RWPE2 (cell line): ENCODE data around the gene WIZ.
"Not testable (repeated sequence)": the region's sequence is repeated elsewhere in the genome, so short reads cannot be mapped to it uniquely, and the experiment has no call there.

Experiments
- ATAC-seq: fragments of 200-7000 bp; cut with Tn5 transposase; 3 replicates; pipeline ENCODE4 v1.9.1; 2021; ENCODE audit warnings: low read depth
- DNase-seq: peaks from one replicate; pipeline ENCODE4 v3.0.0-alpha.2; 2020; ENCODE audit warnings: low spot score
- H3K27ac ChIP-seq: fragments of 450-650 bp; 2 replicates; pipeline ENCODE4 v1.5.1; 2017; ENCODE audit warnings: mild to moderate bottlenecking; ENCODE audit not compliant: poor library complexity, severe bottlenecking
- H3K27me3 ChIP-seq: fragments of 250-450 bp; sonication (Bioruptor Pico); 2 replicates; pipeline ENCODE4 v1.5.1; 2021; ENCODE audit warnings: mild to moderate bottlenecking, moderate library complexity; ENCODE audit not compliant: insufficient read depth, poor library complexity, severe bottlenecking
- H3K36me3 ChIP-seq: fragments of 250-450 bp; sonication (Bioruptor Pico); 2 replicates; pipeline ENCODE4 v1.5.1; 2020; ENCODE audit warnings: low read depth, mild to moderate bottlenecking, moderate library complexity
- H3K4me1 ChIP-seq: fragments of 250-450 bp; sonication (Bioruptor Pico); 2 replicates; pipeline ENCODE4 v1.5.1; 2021; ENCODE audit warnings: mild to moderate bottlenecking, moderate library complexity; ENCODE audit not compliant: insufficient read depth, poor library complexity, severe bottlenecking
- H3K4me3 ChIP-seq: fragments of 250-450 bp; sonication (Bioruptor Pico); 2 replicates; pipeline ENCODE4 v1.5.1; 2021; ENCODE audit warnings: mild to moderate bottlenecking, moderate library complexity; ENCODE audit not compliant: severe bottlenecking
- H3K9me3 ChIP-seq: fragments of 250-450 bp; sonication (Bioruptor Pico); 2 replicates; pipeline ENCODE4 v1.5.1; 2021; ENCODE audit warnings: mild to moderate bottlenecking, moderate library complexity; ENCODE audit not compliant: severe bottlenecking
- TF ChIP-seq, protein P1 (sequence below): fragments of 450-650 bp; IDR thresholded peaks from one replicate; pipeline ENCODE4 v1.5.1; 2017; ENCODE audit warnings: mild to moderate bottlenecking, moderate library complexity; ENCODE audit not compliant: poor library complexity, severe bottlenecking

Gene WIZ

DNA sequence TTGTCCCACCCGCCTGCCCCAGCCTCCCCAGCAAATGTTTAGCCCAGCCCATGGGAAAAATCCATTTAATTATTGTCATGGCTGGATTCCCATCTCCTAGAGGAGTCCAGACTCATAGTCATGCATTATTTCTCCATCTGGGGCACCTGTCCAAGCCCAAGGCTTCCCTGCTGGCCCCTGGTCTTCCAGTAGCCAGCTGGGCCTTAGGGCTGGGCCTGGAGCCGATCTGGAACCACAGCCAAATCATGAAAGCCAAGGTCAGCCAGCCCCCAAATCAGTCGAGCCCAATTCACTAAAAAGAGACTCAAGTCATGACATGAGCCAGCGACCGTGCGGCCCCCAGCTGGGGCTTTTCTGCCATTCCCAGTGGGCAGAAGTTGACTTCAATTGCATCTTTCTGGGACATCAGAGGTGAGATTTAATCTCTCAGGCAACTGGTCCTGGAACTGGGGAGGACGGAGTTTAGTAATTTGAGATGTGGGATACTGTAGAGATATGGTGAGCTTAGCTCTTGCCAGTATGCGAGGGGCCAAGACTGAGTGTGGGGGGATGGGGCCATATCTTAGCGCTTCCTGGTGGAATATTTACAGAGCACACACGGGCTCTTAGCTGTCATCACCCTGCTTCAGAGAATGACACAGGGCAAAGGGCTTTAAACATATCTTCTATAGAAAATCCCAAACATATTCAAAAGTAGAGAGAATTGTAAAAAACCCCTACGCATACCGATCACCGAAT is 38.9 kb upstream of the WIZ start:
- Histone ChIP-seq H3K4me1 (no peaks in the 10 kb centered on the region), H3K4me3 (no peak overlapping the region), H3K27ac (no peak overlapping the region), H3K36me3 (no peaks in the 10 kb centered on the region), H3K9me3 (no peaks in the 10 kb centered on the region), H3K27me3 (no peaks in the 10 kb centered on the region)
- ATAC-seq (no peak), DNase-seq (no peak)
- TF ChIP-seq, protein P1, sequence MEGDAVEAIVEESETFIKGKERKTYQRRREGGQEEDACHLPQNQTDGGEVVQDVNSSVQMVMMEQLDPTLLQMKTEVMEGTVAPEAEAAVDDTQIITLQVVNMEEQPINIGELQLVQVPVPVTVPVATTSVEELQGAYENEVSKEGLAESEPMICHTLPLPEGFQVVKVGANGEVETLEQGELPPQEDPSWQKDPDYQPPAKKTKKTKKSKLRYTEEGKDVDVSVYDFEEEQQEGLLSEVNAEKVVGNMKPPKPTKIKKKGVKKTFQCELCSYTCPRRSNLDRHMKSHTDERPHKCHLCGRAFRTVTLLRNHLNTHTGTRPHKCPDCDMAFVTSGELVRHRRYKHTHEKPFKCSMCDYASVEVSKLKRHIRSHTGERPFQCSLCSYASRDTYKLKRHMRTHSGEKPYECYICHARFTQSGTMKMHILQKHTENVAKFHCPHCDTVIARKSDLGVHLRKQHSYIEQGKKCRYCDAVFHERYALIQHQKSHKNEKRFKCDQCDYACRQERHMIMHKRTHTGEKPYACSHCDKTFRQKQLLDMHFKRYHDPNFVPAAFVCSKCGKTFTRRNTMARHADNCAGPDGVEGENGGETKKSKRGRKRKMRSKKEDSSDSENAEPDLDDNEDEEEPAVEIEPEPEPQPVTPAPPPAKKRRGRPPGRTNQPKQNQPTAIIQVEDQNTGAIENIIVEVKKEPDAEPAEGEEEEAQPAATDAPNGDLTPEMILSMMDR = no peak

DNA sequence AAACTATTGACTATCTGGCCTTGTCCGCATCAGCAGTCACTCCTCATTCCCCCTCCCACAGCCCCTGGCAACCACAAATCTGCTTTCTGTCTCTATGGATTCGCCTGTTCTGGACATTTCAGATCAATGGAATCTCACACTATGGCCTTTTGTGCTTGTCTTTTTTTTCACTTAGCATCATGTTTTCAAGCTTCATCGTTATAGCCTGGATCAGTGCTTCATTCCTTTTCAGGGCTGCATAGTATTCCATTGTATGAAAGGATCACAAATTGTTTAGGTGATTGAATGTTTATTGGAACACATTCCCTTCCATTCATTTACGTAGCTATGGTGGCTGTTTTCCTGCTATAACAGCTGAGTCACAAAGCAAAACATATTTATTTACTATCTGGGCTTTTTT is 37.3 kb upstream of the WIZ start:
- Histone ChIP-seq H3K4me1 (no peaks in the 10 kb centered on the region), H3K27ac (no peak overlapping the region), H3K4me3 (no peak overlapping the region), H3K9me3 (no peaks in the 10 kb centered on the region), H3K36me3 (no peaks in the 10 kb centered on the region), H3K27me3 (no peaks in the 10 kb centered on the region)
- ATAC-seq (no peak), DNase-seq (no peak)
- TF ChIP-seq, protein P1 = no peak

DNA sequence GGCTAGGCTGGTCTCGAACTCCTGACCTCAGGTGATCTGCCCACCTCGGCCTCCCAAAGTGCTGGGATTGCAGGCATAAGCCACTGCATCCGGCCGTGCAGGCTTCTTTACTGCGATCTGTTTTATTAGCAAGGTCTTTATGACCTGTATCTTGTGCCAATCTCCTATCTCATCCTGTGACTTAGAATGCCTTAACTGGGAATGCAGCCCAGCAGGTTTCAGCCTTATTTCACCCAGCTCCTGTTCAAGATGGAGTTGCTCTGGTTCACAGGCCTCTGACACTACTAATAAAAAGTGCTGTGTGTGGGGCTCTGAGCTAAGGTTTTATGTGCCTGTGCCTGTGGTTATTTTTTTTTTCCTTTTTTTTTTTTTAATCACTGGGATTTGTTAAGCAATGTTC is 36.0 kb upstream of the WIZ start:
- ATAC-seq, DNase-seq, H3K9me3 ChIP-seq, H3K27ac ChIP-seq, H3K27me3 ChIP-seq, H3K4me3 ChIP-seq, H3K4me1 ChIP-seq, H3K36me3 ChIP-seq: not testable (repeated sequence)

DNA sequence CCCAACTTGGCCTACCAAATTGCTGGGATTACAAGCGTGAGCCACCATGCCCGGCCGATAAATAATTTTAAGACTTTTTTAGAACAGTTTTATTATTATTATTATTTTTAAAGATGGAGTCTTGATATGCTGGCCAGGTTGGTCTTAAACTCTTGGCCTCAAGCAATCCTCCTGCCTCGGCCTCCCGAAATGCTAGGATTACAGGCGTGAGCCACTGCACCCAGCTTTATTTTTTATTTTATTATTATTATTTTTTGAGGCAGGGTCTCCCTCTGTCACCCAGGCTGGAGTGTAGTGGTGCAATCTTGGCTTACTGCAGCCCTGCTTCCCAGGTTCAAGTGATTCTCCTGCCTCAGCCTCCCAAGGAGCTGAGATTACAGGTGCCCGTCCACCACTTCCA is 31.2 kb upstream of the WIZ start:
- H3K36me3 ChIP-seq, ATAC-seq, H3K4me3 ChIP-seq, DNase-seq, H3K9me3 ChIP-seq, H3K4me1 ChIP-seq, H3K27ac ChIP-seq, H3K27me3 ChIP-seq: not testable (repeated sequence)

DNA sequence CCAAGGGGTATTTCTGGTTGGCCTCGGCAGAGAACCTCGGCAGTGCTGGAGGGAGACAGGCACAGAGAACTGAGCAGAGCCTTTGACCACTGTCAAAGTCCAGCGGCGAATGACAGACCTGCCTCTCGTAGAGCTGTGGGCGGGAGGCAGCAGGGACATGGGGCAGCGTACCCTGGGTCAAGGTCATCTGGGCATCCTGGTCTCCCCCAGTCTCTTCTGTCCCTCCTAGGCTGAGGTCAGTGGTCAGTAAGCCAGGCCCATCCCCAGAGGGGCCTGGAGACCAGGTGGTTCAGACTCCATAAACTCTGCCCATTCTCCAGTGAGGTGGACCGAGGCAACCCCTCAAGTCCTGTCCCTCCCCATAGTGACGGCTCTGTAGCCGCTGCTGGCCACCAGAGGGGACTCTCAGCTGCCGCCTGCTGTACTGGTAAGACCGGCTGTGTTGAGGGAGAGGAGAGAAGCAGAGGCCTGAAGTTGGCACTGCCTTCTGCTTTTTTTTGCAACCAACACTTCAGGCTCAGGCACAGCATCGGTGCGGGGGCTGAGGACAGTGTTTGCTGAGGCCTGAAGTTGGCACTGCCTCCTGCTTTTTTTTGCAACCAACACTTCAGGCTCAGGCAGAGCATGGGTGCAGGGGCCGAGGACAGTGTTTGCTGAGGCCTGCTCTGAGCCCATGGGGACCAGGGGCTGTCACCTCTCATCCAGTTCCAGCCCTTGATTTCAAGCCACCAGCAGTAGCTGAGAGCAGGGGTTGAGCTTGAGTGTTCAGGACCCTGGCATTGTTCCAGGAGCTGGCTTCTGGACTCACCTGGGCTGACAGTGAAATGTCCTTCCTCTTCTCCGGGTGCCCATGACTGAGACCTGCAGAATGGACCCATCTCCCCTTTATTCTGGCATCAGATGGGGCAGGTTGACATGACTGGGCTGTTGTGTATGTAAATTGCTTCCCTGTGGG is 29.9 kb upstream of the WIZ start, which contains the start of gene PGLYRP2:
TSS of gene PGLYRP2 (minus strand) at position 111 of the 955 bp plus-strand sequence. CDS start 130 bp downstream, outside the sequence.
- DNase-seq (no peak), ATAC-seq (peak; percentile 46; the same call in 1 of the 3 replicates)
- H3K9me3 ChIP-seq = no peaks in the 10 kb centered on the region
- H3K4me1 ChIP-seq = no peaks in the 10 kb centered on the region
- TF ChIP-seq, protein P1 = no peak
- no peaks in the 10 kb centered on the region for H3K27me3 ChIP-seq
- H3K4me3 ChIP-seq = no peak within 1 kb of the TSS
- no peaks in the 10 kb centered on the region for H3K36me3 ChIP-seq
- H3K27ac ChIP-seq = no peak within 1 kb of the TSS
